Measurements from ENCODE around the gene HSFX3.
"Not testable (repeated sequence)": the region's sequence is repeated elsewhere in the genome, so short reads cannot be mapped to it uniquely, and the experiment has no call there.

GRCh38 chrX:149549701-149550100 lies at the start of gene HSFX3:
- not testable (repeated sequence) for TF ChIP-seq POLR2A (IDR thresholded peaks at IDR 0.05)
- TF ChIP-seq, protein P1, sequence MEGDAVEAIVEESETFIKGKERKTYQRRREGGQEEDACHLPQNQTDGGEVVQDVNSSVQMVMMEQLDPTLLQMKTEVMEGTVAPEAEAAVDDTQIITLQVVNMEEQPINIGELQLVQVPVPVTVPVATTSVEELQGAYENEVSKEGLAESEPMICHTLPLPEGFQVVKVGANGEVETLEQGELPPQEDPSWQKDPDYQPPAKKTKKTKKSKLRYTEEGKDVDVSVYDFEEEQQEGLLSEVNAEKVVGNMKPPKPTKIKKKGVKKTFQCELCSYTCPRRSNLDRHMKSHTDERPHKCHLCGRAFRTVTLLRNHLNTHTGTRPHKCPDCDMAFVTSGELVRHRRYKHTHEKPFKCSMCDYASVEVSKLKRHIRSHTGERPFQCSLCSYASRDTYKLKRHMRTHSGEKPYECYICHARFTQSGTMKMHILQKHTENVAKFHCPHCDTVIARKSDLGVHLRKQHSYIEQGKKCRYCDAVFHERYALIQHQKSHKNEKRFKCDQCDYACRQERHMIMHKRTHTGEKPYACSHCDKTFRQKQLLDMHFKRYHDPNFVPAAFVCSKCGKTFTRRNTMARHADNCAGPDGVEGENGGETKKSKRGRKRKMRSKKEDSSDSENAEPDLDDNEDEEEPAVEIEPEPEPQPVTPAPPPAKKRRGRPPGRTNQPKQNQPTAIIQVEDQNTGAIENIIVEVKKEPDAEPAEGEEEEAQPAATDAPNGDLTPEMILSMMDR (IDR thresholded peaks at IDR 0.05): not testable (repeated sequence)

Data from esophagus squamous epithelium (tissue), 4 donors.